GM19324 (cell line): ENCODE results near the gene HOXC11.

ENCODE experiments used
- ATAC-seq: cut with Tn5 transposase; IDR thresholded peaks from one replicate; pipeline ENCODE4 v1.9.1; 2021; ENCODE audit warnings: mild to moderate bottlenecking, moderate library complexity; ENCODE audit not compliant: unreplicated experiment, low FRiP score

The HOXC11 gene

GRCh38 chr12:53956251-53956887, 16.6 kb upstream of the HOXC11 start:
- ATAC-seq, result no peak

GRCh38 chr12:53956914-53957536, 15.9 kb upstream of the HOXC11 start:
- no peak for ATAC-seq

- no peak for ATAC-seq
Observed at GRCh38 chr12:53958128-53958527, 14.8 kb upstream of the HOXC11 start.

GRCh38 chr12:53959314-53959713, 13.6 kb upstream of the HOXC11 start:
- ATAC-seq, result no peak

GRCh38 chr12:53960187-53961024, 12.5 kb upstream of the HOXC11 start:
- no peak for ATAC-seq

- no peak for ATAC-seq
Observed at GRCh38 chr12:53961025-53961761, 11.7 kb upstream of the HOXC11 start.

- no peak for ATAC-seq
Observed at GRCh38 chr12:53963005-53963404, 9.9 kb upstream of the HOXC11 start.

GRCh38 chr12:53963434-53964314, 9.3 kb upstream of the HOXC11 start:
- ATAC-seq, result no peak

- no peak for ATAC-seq
Observed at GRCh38 chr12:53964315-53964713, 8.6 kb upstream of the HOXC11 start.

- no peak for ATAC-seq
Observed at GRCh38 chr12:53965281-53966084, 7.4 kb upstream of the HOXC11 start.

GRCh38 chr12:53966085-53966384, 6.9 kb upstream of the HOXC11 start:
- no peak for ATAC-seq

- no peak for ATAC-seq
Observed at GRCh38 chr12:53966385-53967133, 6.4 kb upstream of the HOXC11 start.

GRCh38 chr12:53967421-53967925, 5.5 kb upstream of the HOXC11 start:
- ATAC-seq, result no peak

GRCh38 chr12:53968214-53969127, 4.5 kb upstream of the HOXC11 start:
- ATAC-seq, result no peak

- ATAC-seq, result no peak
Observed at GRCh38 chr12:53969588-53970259, 3.2 kb upstream of the HOXC11 start.

GRCh38 chr12:53970451-53970850, 2.5 kb upstream of the HOXC11 start:
- no peak for ATAC-seq

GRCh38 chr12:53971129-53971528, 1.8 kb upstream of the HOXC11 start:
- ATAC-seq, result no peak
